Measurements from ENCODE around the gene TMTC1. TPM values are rescaled to one million over a fixed set of nuclear protein-coding genes. Genes with fewer than 3 reads are reported as not detected.

TMTC1 gene
- total and polyA plus RNA-seq, 9 of the 15 experiments (the other 6 are each of a cell fraction or from before 2014, with no cell fraction given): under 0.01 to 0.18 (median 0.06) TPM; not detected in 2

DNA sequence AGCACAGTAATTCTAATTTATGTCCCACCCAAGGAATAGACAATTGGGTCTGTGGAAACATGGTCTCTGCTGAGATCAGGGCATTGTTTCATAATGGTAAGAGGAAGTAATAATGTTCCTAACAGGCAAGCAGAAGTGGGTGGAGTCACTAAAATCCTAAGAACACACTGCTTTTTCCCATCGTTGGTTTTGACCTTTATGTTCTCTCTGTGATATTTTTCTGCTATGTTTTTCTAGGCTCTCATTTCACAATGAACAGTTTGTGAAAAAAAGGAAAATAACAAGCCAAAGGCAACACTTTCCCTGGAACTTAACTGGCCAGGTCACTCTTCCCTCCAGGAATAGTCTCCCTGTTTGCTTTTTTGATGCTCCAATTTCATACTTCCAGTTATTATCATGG lies 205.7 kb downstream of the TMTC1 start (continued):
- TF ChIP-seq, protein P1, sequence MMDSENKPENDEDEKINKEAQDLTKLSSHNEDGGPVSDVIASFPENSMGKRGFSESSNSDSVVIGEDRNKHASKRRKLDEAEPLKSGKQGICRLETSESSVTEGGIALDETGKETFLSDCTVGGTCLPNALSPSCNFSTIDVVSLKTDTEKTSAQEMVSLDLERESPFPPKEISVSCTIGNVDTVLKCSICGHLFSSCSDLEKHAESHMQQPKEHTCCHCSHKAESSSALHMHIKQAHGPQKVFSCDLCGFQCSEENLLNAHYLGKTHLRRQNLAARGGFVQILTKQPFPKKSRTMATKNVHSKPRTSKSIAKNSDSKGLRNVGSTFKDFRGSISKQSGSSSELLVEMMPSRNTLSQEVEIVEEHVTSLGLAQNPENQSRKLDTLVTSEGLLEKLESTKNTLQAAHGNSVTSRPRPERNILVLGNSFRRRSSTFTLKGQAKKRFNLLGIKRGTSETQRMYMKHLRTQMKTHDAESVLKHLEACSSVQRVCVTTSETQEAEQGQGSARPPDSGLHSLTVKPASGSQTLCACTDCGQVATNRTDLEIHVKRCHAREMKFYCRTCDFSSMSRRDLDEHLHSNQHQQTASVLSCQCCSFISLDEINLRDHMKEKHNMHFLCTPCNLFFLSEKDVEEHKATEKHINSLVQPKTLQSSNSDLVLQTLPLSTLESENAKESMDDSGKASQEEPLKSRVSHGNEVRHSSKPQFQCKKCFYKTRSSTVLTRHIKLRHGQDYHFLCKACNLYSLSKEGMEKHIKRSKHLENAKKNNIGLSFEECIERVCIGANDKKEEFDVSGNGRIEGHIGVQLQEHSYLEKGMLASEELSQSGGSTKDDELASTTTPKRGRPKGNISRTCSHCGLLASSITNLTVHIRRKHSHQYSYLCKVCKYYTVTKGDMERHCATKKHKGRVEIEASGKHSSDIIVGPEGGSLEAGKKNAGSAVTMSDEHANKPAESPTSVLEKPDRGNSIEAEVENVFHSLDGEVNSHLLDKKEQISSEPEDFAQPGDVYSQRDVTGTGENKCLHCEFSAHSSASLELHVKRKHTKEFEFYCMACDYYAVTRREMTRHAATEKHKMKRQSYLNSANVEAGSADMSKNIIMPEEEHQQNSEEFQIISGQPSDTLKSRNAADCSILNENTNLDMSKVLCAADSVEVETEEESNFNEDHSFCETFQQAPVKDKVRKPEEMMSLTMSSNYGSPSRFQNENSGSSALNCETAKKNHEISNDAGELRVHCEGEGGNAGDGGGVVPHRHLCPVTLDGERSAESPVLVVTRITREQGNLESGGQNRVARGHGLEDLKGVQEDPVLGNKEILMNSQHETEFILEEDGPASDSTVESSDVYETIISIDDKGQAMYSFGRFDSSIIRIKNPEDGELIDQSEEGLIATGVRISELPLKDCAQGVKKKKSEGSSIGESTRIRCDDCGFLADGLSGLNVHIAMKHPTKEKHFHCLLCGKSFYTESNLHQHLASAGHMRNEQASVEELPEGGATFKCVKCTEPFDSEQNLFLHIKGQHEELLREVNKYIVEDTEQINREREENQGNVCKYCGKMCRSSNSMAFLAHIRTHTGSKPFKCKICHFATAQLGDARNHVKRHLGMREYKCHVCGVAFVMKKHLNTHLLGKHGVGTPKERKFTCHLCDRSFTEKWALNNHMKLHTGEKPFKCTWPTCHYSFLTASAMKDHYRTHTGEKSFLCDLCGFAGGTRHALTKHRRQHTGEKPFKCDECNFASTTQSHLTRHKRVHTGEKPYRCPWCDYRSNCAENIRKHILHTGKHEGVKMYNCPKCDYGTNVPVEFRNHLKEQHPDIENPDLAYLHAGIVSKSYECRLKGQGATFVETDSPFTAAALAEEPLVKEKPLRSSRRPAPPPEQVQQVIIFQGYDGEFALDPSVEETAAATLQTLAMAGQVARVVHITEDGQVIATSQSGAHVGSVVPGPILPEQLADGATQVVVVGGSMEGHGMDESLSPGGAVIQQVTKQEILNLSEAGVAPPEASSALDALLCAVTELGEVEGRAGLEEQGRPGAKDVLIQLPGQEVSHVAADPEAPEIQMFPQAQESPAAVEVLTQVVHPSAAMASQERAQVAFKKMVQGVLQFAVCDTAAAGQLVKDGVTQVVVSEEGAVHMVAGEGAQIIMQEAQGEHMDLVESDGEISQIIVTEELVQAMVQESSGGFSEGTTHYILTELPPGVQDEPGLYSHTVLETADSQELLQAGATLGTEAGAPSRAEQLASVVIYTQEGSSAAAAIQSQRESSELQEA (IDR thresholded peaks at IDR 0.05; ENCODE audit: low read depth): no peak
- no peak for TF ChIP-seq HDAC2 (IDR thresholded peaks at IDR 0.05)
- TF ChIP-seq KAT2B (IDR thresholded peaks at IDR 0.05; ENCODE audit: low read depth, low read length): no peak
- TF ChIP-seq ERF (CRISPR knock-in tag; IDR thresholded peaks at IDR 0.05): no peak
- no peak for TF ChIP-seq ZNF551 (CRISPR knock-in tag; IDR thresholded peaks at IDR 0.05)
- TF ChIP-seq, protein P2, sequence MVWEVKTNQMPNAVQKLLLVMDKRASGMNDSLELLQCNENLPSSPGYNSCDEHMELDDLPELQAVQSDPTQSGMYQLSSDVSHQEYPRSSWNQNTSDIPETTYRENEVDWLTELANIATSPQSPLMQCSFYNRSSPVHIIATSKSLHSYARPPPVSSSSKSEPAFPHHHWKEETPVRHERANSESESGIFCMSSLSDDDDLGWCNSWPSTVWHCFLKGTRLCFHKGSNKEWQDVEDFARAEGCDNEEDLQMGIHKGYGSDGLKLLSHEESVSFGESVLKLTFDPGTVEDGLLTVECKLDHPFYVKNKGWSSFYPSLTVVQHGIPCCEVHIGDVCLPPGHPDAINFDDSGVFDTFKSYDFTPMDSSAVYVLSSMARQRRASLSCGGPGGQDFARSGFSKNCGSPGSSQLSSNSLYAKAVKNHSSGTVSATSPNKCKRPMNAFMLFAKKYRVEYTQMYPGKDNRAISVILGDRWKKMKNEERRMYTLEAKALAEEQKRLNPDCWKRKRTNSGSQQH (CRISPR knock-in tag; IDR thresholded peaks at IDR 0.05): no peak
- no peak for TF ChIP-seq TAF15 (IDR thresholded peaks at IDR 0.05; ENCODE audit: low read depth, low read length)

All from K562 (cell line).